A549 (cell line): Measurements from ENCODE around the gene MGRN1.

Experiments used
- BCL3 ChIP-seq: fragments of >200 bp; sonication (Bioruptor Twin); formaldehyde crosslinking; IDR thresholded peaks from 3 replicates; pipeline ENCODE4 v1.6.1; 2016
- EHMT2 ChIP-seq: fragments of 200-600 bp; sonication (generic); IDR thresholded peaks from 2 replicates; pipeline ENCODE4 v1.6.1; 2016; ENCODE audit warnings: antibody characterized with exemption, low read depth, mild to moderate bottlenecking, moderate library complexity
- RNF2 ChIP-seq: fragments of 200-600 bp; sonication (generic); IDR thresholded peaks from 2 replicates; pipeline ENCODE4 v1.6.1; 2016; ENCODE audit warnings: low read depth, mild to moderate bottlenecking, antibody characterized with exemption, moderate library complexity, borderline replicate concordance
- TF ChIP-seq, protein P1 (sequence below): fragments of >200 bp; sonication (Bioruptor Twin); formaldehyde crosslinking; IDR thresholded peaks from 3 replicates; pipeline ENCODE4 v1.5.1; 2016

DNA sequence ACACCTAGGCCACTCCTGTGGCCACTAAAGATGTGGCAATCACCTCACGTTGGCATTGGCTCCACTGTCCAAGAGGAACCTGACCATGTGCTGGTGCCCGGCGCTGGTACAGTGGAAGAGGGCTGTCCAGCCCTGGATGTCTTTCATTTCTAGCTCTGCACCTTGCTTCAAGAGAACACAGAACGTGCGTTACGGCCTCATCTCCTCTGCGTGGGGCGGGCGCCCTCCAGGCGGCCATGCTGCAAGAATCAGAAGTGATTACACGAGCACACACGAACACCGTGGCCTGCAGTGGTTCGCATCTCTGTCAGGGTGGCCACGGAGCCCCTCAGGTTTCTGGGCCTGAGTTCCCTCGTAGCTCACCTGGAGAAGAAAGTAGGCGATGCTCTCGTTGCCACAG lies 102.0 kb downstream of the MGRN1 start:
- no peak for TF ChIP-seq BCL3
- TF ChIP-seq EHMT2, result no peak
- TF ChIP-seq, protein P1, sequence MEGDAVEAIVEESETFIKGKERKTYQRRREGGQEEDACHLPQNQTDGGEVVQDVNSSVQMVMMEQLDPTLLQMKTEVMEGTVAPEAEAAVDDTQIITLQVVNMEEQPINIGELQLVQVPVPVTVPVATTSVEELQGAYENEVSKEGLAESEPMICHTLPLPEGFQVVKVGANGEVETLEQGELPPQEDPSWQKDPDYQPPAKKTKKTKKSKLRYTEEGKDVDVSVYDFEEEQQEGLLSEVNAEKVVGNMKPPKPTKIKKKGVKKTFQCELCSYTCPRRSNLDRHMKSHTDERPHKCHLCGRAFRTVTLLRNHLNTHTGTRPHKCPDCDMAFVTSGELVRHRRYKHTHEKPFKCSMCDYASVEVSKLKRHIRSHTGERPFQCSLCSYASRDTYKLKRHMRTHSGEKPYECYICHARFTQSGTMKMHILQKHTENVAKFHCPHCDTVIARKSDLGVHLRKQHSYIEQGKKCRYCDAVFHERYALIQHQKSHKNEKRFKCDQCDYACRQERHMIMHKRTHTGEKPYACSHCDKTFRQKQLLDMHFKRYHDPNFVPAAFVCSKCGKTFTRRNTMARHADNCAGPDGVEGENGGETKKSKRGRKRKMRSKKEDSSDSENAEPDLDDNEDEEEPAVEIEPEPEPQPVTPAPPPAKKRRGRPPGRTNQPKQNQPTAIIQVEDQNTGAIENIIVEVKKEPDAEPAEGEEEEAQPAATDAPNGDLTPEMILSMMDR, result no peak
- TF ChIP-seq RNF2, result no peak
